GM12801 (cell line): ENCODE results near the gene DTX1.

Source experiments
- CTCF ChIP-seq: IDR thresholded peaks from one replicate; pipeline ENCODE4 v1.5.1; 2011; ENCODE audit warnings: control low read depth; ENCODE audit not compliant: insufficient read length; ENCODE audit errors: extremely low read depth

Gene DTX1

GRCh38 chr12:113044516-113044915 lies 12.0 kb upstream of the DTX1 start:
- TF ChIP-seq CTCF: no peak

GRCh38 chr12:113048716-113049127 lies 7.8 kb upstream of the DTX1 start:
- no peak for TF ChIP-seq CTCF

DNA sequence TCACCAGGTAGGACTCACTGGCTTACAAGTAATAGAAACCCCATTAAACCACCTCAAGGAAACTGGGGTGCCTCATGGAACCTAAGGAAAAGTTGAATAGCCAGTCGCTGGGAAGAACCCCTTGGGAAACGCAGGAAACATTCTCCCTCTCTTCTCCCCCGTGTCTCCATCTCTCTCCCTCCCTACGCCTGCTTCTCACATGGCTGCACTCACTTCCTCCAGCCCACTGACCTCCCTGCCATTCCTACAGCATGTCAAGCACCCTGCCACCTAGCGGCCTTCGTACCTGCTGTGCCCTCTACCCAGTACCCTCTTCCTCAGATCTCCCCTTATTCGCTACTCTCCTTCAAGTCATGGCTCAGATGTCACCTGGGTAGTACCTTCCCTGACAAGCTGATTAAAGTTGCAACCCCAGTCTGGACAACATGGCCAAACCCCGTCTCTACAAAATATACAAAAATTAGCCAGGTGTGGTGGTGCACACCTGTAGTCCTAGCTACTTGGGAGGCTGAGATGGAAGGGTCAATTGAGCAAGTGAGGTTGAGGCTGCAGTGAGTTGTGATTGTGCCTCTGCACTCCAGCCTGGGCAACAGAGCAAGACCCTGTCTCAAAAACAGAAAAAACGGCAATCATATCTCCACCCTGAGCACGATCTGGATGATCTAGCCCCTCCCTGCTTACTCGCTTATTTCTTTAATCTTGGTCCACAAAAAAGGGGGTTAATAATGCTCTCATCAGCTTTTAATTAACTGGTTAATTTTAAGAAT lies 6.4 kb upstream of the DTX1 start:
- TF ChIP-seq CTCF: no peak

DNA sequence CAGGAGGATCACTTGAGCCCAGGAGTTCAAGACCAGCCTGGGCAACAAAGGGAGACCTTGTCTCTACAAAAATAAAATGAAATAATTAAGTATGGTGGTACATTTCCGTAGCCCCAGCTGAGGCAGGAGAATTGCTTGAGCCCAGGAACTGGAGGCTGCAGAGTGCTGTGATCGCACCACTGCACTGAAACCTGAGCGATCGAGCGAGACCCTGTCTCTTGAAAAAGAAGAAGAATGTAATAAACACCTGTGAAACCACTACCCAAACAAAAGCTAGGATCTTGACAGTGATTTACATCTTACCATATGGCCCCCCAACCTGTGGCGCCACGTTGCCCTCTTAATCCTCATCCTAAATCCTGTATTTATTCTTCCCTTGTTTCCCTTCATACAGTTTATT lies 5.7 kb upstream of the DTX1 start:
- TF ChIP-seq CTCF: no peak

DNA sequence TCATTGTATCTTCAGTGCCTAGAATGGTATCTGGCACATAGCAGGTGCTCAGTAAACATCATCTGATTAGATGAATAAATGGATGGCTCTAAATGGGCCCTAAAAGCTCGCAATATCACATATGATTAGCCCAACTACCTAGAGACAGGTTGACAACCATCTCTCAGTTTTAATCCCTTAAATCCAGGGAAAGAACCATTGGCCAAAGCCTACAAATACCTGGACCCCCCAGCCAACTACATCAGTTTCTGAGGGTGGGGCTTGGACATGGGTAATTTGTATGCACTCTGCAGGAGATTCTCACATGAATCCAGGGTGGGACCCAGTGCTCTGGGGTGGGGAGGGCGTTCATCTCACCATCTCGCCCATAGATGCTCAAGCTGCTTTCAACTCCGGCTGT lies 4.8 kb upstream of the DTX1 start:
- no peak for TF ChIP-seq CTCF

- TF ChIP-seq CTCF: no peak
These were observed 4.2 kb upstream of the DTX1 start for GRCh38 chr12:113052326-113052725.

- no peak for TF ChIP-seq CTCF
These were observed 1.5 kb upstream of the DTX1 start for GRCh38 chr12:113054948-113055486.
